ENCODE data around the gene MYO3B.

MYO3B gene

DNA sequence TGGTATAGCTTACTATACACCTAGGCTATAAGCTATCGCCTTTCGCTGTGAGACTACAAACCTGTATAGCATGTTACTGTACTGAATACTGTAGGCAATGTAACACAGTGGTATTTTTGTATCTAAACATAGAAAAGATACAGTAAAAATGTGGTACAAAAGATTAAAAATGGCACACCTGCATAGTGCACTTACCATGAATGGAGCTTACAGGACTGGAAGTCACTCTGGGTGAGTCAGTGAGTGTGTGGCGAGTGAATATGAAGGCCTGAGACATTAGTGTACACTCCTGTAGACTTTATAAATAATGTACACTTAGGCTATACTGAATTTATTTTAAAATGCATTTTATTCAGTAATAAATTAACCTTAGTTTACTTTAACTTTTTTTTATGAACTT lies 279.0 kb downstream of the MYO3B start (continued):
- no peak for TF ChIP-seq ZNF530 (tag by site-specific recombination; IDR thresholded peaks at IDR 0.05; ENCODE audit: low read depth)
- TF ChIP-seq, protein P1, sequence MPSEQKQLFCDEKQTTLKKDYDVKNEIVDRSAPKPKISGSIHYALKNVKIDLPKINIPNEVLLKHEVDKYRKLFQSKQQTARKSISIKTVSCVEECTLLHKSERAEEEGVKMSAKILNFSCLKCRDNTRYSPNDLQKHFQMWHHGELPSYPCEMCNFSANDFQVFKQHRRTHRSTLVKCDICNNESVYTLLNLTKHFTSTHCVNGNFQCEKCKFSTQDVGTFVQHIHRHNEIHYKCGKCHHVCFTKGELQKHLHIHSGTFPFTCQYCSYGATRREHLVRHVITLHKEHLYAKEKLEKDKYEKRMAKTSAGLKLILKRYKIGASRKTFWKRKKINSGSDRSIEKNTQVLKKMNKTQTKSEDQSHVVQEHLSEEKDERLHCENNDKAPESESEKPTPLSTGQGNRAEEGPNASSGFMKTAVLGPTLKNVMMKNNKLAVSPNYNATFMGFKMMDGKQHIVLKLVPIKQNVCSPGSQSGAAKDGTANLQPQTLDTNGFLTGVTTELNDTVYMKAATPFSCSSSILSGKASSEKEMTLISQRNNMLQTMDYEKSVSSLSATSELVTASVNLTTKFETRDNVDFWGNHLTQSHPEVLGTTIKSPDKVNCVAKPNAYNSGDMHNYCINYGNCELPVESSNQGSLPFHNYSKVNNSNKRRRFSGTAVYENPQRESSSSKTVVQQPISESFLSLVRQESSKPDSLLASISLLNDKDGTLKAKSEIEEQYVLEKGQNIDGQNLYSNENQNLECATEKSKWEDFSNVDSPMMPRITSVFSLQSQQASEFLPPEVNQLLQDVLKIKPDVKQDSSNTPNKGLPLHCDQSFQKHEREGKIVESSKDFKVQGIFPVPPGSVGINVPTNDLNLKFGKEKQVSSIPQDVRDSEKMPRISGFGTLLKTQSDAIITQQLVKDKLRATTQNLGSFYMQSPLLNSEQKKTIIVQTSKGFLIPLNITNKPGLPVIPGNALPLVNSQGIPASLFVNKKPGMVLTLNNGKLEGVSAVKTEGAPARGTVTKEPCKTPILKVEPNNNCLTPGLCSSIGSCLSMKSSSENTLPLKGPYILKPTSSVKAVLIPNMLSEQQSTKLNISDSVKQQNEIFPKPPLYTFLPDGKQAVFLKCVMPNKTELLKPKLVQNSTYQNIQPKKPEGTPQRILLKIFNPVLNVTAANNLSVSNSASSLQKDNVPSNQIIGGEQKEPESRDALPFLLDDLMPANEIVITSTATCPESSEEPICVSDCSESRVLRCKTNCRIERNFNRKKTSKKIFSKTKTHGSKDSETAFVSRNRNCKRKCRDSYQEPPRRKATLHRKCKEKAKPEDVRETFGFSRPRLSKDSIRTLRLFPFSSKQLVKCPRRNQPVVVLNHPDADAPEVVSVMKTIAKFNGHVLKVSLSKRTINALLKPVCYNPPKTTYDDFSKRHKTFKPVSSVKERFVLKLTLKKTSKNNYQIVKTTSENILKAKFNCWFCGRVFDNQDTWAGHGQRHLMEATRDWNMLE (tag by site-specific recombination; conservative IDR thresholded peaks at IDR 0.05; ENCODE audit: low read depth): no peak
- TF ChIP-seq ZNF416 (tag by site-specific recombination; IDR thresholded peaks at IDR 0.05): no peak
- TF ChIP-seq ZNF843 (tag by site-specific recombination; IDR thresholded peaks at IDR 0.05): no peak
- no peak for TF ChIP-seq SCRT2 (tag by site-specific recombination; IDR thresholded peaks at IDR 0.05)
- no peak for TF ChIP-seq ZNF558 (tag by site-specific recombination; IDR thresholded peaks at IDR 0.05)
- TF ChIP-seq ZBTB1 (tag by site-specific recombination; IDR thresholded peaks at IDR 0.05): no peak
- no peak for TF ChIP-seq ZBTB48 (tag by site-specific recombination; IDR thresholded peaks at IDR 0.05)

DNA sequence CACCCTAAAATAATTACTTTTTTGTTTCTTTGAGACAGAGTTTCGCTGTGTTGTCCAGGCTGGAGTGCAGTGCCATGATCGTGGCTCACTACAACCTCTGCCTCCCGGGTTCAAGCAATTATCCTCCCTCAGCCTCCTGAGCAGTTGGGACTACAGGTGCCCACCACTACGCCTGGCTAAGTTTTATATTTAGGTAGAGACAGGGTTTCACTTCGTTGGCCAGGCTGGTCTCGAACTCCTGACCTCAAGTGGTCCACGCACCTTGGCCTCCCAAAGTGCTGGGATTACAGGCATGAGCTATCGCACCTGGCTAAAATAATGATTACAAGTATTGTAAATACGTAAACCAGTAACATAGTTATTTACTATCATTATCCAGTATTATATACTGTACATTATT lies 279.8 kb downstream of the MYO3B start:
- no peak overlapping the region for H3K27ac ChIP-seq (ENCODE audit: extremely low read depth, low read depth, low read length)
- TF ChIP-seq ZNF510 (tag by site-specific recombination; IDR thresholded peaks at IDR 0.05; ENCODE audit: insufficient replicate concordance) (no peak), ZNF837 (tag by site-specific recombination; IDR thresholded peaks at IDR 0.05) (no peak), ZNF707 (tag by site-specific recombination; IDR thresholded peaks at IDR 0.05) (no peak), TRIM28 (IDR thresholded peaks at IDR 0.05; ENCODE audit: borderline replicate concordance, low read length) (no peak), ZNF423 (tag by site-specific recombination; IDR thresholded peaks at IDR 0.05) (no peak)
- POLR2A ChIA-PET: no interaction called here
- CTCF ChIA-PET: no interaction called here
- no peaks in the 10 kb centered on the region for H3K36me3 ChIP-seq (ENCODE audit: control insufficient read depth in 2 of 2, insufficient read depth in 1 of 2, low read length in 2 of 2)
- H3K4me3 ChIP-seq (ENCODE audit: low read depth, low read length): no peak overlapping the region
- no peaks in the 10 kb centered on the region for H3K9me3 ChIP-seq (ENCODE audit: control insufficient read depth, insufficient read depth, low read depth, low read length)
- no peaks in the 10 kb centered on the region for H3K4me1 ChIP-seq (ENCODE audit: control insufficient read depth, insufficient read depth, low read length)

DNA sequence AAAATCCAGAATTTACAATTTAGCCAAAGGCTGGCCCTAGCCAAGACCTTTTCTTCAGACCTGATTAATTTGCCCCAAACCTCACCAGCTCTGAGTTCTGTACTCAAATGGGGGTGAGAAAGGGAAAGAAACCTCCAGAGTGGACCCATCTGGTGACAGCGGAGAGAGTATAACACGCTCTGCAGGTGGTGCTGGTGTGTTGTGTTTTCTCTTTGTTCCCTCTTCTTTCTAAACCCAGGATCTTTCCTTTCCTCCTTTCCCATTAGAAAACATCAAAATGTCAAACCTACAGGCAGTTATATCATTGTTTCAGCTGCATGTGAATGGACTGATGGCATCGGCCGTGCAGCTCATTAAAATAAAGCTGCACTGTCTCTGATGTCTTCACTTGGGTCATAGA lies 283.9 kb downstream of the MYO3B start:
- TF ChIP-seq ZNF621 (tag by site-specific recombination; IDR thresholded peaks at IDR 0.05): no peak
- no peak for TF ChIP-seq MEIS1 (CRISPR knock-in tag; IDR thresholded peaks at IDR 0.05; ENCODE audit: borderline replicate concordance)
- TF ChIP-seq, protein P2, sequence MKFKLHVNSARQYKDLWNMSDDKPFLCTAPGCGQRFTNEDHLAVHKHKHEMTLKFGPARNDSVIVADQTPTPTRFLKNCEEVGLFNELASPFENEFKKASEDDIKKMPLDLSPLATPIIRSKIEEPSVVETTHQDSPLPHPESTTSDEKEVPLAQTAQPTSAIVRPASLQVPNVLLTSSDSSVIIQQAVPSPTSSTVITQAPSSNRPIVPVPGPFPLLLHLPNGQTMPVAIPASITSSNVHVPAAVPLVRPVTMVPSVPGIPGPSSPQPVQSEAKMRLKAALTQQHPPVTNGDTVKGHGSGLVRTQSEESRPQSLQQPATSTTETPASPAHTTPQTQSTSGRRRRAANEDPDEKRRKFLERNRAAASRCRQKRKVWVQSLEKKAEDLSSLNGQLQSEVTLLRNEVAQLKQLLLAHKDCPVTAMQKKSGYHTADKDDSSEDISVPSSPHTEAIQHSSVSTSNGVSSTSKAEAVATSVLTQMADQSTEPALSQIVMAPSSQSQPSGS (tag by site-specific recombination; IDR thresholded peaks at IDR 0.05; ENCODE audit: low read depth): no peak
- TF ChIP-seq ZNF571 (tag by site-specific recombination; IDR thresholded peaks at IDR 0.05): no peak
- TF ChIP-seq ZNF777 (tag by site-specific recombination; IDR thresholded peaks at IDR 0.05; ENCODE audit: borderline replicate concordance): no peak
- TF ChIP-seq, protein P3, sequence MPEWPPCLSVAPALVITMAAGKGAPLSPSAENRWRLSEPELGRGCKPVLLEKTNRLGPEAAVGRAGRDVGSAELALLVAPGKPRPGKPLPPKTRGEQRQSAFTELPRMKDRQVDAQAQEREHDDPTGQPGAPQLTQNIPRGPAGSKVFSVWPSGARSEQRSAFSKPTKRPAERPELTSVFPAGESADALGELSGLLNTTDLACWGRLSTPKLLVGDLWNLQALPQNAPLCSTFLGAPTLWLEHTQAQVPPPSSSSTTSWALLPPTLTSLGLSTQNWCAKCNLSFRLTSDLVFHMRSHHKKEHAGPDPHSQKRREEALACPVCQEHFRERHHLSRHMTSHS (tag by site-specific recombination; IDR thresholded peaks at IDR 0.05): no peak
- no peak for TF ChIP-seq ZNF843 (tag by site-specific recombination; IDR thresholded peaks at IDR 0.05)
- TF ChIP-seq ZNF677 (tag by site-specific recombination; IDR thresholded peaks at IDR 0.05): no peak
- no peaks in the 10 kb centered on the region for H3K9me3 ChIP-seq (ENCODE audit: control insufficient read depth, insufficient read depth, low read depth, low read length)
- H3K27ac ChIP-seq (ENCODE audit: extremely low read depth, low read depth, low read length): no peak overlapping the region
- ChIA-PET POLR2A (no interaction called here), CTCF (interaction anchor here (0.6 to 1.3 kb wide), 6 partner anchors 16 to 1010 kb away, joined by 3 to 7 read pairs (median 4); no protein-coding TSS in a partner anchor)
- no peaks in the 10 kb centered on the region for H3K4me1 ChIP-seq (ENCODE audit: control insufficient read depth, insufficient read depth, low read length)
- no peaks in the 10 kb centered on the region for H3K36me3 ChIP-seq (ENCODE audit: control insufficient read depth in 2 of 2, insufficient read depth in 1 of 2, low read length in 2 of 2)
- no peak overlapping the region for H3K4me3 ChIP-seq (ENCODE audit: low read depth, low read length)

All from HEK293 (cell line).